Activated CD8-positive, alpha-beta memory T cell treated with anti-CD3 and anti-CD28 coated beads, Interleukin-2, amount 10 ng/mL, durations not matched to agents 7 days and 5 days (primary cell): ENCODE data around the gene APP. TPM values are rescaled to one million over a fixed set of nuclear protein-coding genes. Genes with fewer than 3 reads are reported as not detected.

ENCODE experiments used
- ATAC-seq: fragments of 150-1000 bp; cut with Tn5 transposase; one replicate; pipeline ENCODE4 v1.10.0; 2021; ENCODE audit warnings: moderate library complexity
- CTCF ChIA-PET: fragments of 350-600 bp; sonication (Branson Sonifier 250); formaldehyde crosslinking; loops from one replicate; lab custom pipeline; 2021; ENCODE audit warnings: antibody characterized with exemption; lab: Charles Lee
- DNase-seq: peaks from one replicate; pipeline ENCODE4 v3.0.0-alpha.2; 2020
- H3K27ac Mint-ChIP-seq: one replicate; pipeline ENCODE4 v1.8.0; 2021; ENCODE audit warnings: mild to moderate bottlenecking, mixed read lengths
- H3K27me3 Mint-ChIP-seq: one replicate; pipeline ENCODE4 v1.8.0; 2021; ENCODE audit warnings: mixed read lengths
- H3K36me3 Mint-ChIP-seq: one replicate; pipeline ENCODE4 v1.8.0; 2021; ENCODE audit warnings: mild to moderate bottlenecking, mixed read lengths
- H3K4me1 Mint-ChIP-seq: one replicate; pipeline ENCODE4 v1.8.0; 2021; ENCODE audit warnings: mixed read lengths
- H3K4me3 Mint-ChIP-seq: one replicate; pipeline ENCODE4 v1.8.0; 2021; ENCODE audit warnings: mild to moderate bottlenecking, moderate library complexity, mixed read lengths
- H3K9me3 Mint-ChIP-seq: one replicate; pipeline ENCODE4 v1.8.0; 2022; ENCODE audit warnings: low read depth, mixed read lengths
- total RNA-seq, 2 experiments: library from RNA; stranded (reverse); gene quantifications; one replicate each; pipeline ENCODE4 v1.2.3, GENCODE V29; 2021

The APP gene
- total RNA-seq, 2 experiments from 2014 or later: 11.2 to 25.1 TPM

GRCh38 chr21:26116456-26117011 lies 54.0 kb downstream of the APP start:
- H3K27me3 Mint-ChIP-seq: no peaks in the 10 kb centered on the region
- ATAC-seq (no peak), DNase-seq (no peak)
- no peaks in the 10 kb centered on the region for H3K36me3 Mint-ChIP-seq
- no peak overlapping the region for H3K4me3 Mint-ChIP-seq
- CTCF ChIA-PET: no interaction called here
- H3K27ac Mint-ChIP-seq: no peak overlapping the region
- H3K4me1 Mint-ChIP-seq: no peaks in the 10 kb centered on the region
- no peaks in the 10 kb centered on the region for H3K9me3 Mint-ChIP-seq

DNA sequence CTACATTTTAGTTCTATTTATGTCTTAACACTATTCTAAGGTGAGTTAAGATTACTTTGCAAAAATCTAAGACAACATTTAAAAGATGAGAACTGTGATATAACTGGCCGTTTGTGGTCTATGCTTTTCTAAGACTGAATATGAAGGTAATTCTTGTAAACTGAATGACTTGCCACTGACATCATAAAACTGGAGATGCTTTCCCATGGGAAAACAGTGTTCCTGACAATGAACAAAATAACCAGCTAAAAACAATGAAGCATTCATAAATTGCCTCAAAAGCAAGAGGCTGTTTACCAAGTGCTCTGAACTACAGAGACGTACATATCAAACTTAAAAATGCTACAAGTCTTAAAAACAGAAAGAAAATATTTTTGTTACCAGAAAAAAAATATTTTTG lies 54.7 kb downstream of the APP start:
- no peaks in the 10 kb centered on the region for H3K27me3 Mint-ChIP-seq
- H3K9me3 Mint-ChIP-seq: no peaks in the 10 kb centered on the region
- DNase-seq (no peak), ATAC-seq (no peak)
- H3K36me3 Mint-ChIP-seq: no peaks in the 10 kb centered on the region
- H3K27ac Mint-ChIP-seq: no peak overlapping the region
- no peaks in the 10 kb centered on the region for H3K4me1 Mint-ChIP-seq
- H3K4me3 Mint-ChIP-seq: no peak overlapping the region
- CTCF ChIA-PET: no interaction called here

DNA sequence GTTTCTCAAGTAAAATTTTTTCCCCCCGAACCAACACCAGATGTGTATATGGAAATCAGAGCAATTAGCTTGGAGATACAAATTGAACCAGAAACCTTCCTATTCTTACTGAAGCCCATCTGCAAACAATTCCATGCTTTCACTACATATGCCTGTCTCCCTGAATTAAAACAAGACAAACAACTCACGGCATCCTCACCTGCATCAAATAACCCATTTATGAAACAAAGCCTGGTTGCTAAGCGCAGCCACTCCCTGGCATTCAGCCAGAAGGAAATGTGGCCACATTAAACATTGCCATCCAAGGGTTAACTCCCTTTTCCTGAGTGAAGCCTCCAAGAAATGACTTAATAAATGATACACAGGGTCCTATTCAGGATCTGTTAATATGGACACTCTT lies 55.3 kb downstream of the APP start:
- DNase-seq (no peak), ATAC-seq (no peak)
- Mint-ChIP-seq H3K27ac (no peak overlapping the region), H3K4me3 (no peak overlapping the region), H3K36me3 (no peaks in the 10 kb centered on the region), H3K9me3 (no peaks in the 10 kb centered on the region), H3K27me3 (no peaks in the 10 kb centered on the region), H3K4me1 (no peaks in the 10 kb centered on the region)
- CTCF ChIA-PET: no interaction called here

- Mint-ChIP-seq H3K4me3 (no peak overlapping the region), H3K27ac (no peak overlapping the region), H3K9me3 (no peaks in the 10 kb centered on the region), H3K4me1 (no peaks in the 10 kb centered on the region), H3K27me3 (no peaks in the 10 kb centered on the region), H3K36me3 (no peaks in the 10 kb centered on the region)
- DNase-seq: no peak
- ATAC-seq: no peak
- CTCF ChIA-PET: no interaction called here
Measured at GRCh38 chr21:26112975-26113374, 57.6 kb downstream of the APP start.

DNA sequence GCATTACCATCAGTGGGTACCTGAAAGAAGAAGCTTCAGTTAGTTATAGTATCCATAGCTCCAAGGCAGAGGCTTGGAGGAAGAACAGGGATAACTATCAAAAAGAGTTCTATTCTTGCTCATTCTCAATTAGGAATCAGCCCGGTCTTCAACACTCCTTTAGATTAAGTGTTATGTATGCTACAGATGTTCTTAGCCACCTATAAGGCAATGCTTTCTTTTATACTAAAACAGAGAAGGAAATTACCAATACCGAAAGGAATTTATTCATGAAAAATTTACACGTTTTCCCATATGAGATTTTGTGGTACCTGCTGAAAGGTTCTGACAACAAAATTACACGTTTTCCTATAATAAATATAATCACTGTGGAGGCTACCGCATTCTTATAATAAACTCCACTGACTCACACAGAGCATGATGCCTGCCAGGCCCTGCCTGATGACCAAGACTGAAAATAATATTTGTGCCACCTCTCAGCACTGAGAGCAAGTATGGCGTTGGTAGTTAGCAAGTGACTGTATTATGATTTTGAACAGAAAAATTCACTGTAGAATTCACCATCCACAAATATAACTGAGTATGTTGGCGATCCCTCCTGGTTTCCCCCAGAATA lies 58.3 kb downstream of the APP start:
- DNase-seq (no peak), ATAC-seq (no peak)
- CTCF ChIA-PET: no interaction called here
- Mint-ChIP-seq H3K9me3 (no peaks in the 10 kb centered on the region), H3K36me3 (no peaks in the 10 kb centered on the region), H3K27me3 (no peaks in the 10 kb centered on the region), H3K4me3 (no peak overlapping the region), H3K27ac (no peak overlapping the region), H3K4me1 (no peaks in the 10 kb centered on the region)

GRCh38 chr21:26110715-26111114 lies 59.9 kb downstream of the APP start:
- H3K4me3 Mint-ChIP-seq: no peak overlapping the region
- H3K27ac Mint-ChIP-seq: no peak overlapping the region
- no peaks in the 10 kb centered on the region for H3K27me3 Mint-ChIP-seq
- H3K36me3 Mint-ChIP-seq: no peaks in the 10 kb centered on the region
- no peak for DNase-seq
- H3K9me3 Mint-ChIP-seq: no peaks in the 10 kb centered on the region
- H3K4me1 Mint-ChIP-seq: no peaks in the 10 kb centered on the region
- no peak for ATAC-seq
- CTCF ChIA-PET: interaction anchor here (0.6 kb wide), 1 partner anchor 12 kb away, joined by 3 read pairs; no protein-coding TSS in a partner anchor

- no peaks in the 10 kb centered on the region for H3K36me3 Mint-ChIP-seq
- ATAC-seq: no peak
- DNase-seq: no peak
- H3K27ac Mint-ChIP-seq: no peak overlapping the region
- no peaks in the 10 kb centered on the region for H3K27me3 Mint-ChIP-seq
- no peaks in the 10 kb centered on the region for H3K4me1 Mint-ChIP-seq
- no peak overlapping the region for H3K4me3 Mint-ChIP-seq
- CTCF ChIA-PET: no interaction called here
- no peaks in the 10 kb centered on the region for H3K9me3 Mint-ChIP-seq
Measured at GRCh38 chr21:26107429-26107828, 63.1 kb downstream of the APP start.

GRCh38 chr21:26106562-26106961 lies 64.0 kb downstream of the APP start:
- no peak overlapping the region for H3K27ac Mint-ChIP-seq
- no peak for ATAC-seq
- H3K4me1 Mint-ChIP-seq: no peaks in the 10 kb centered on the region
- H3K4me3 Mint-ChIP-seq: no peak overlapping the region
- H3K9me3 Mint-ChIP-seq: no peaks in the 10 kb centered on the region
- no peak for DNase-seq
- no peaks in the 10 kb centered on the region for H3K36me3 Mint-ChIP-seq
- H3K27me3 Mint-ChIP-seq: no peaks in the 10 kb centered on the region
- CTCF ChIA-PET: no interaction called here

DNA sequence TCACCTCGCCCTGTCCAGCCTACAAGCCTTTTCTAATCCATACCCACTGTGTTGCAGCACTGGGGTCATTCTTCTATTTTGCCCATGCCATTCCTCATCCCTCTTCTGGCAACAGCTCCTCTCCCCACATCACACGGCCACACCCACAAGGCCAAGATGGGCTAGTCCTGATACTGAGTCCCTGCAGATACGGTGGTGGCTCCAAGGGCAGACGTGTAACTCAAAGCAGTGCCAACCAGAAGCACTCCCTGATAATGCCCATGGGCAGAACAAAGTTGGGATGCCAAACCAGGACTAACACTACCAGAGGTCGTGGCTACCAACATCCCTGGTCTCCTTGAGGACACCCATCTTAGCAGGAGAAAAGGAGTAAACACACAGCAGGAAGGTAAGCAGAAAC lies 64.8 kb downstream of the APP start:
- no peaks in the 10 kb centered on the region for H3K4me1 Mint-ChIP-seq
- no peak overlapping the region for H3K4me3 Mint-ChIP-seq
- DNase-seq (no peak), ATAC-seq (no peak)
- CTCF ChIA-PET: no interaction called here
- H3K36me3 Mint-ChIP-seq: no peaks in the 10 kb centered on the region
- H3K27me3 Mint-ChIP-seq: no peaks in the 10 kb centered on the region
- H3K9me3 Mint-ChIP-seq: no peaks in the 10 kb centered on the region
- H3K27ac Mint-ChIP-seq: no peak overlapping the region

DNA sequence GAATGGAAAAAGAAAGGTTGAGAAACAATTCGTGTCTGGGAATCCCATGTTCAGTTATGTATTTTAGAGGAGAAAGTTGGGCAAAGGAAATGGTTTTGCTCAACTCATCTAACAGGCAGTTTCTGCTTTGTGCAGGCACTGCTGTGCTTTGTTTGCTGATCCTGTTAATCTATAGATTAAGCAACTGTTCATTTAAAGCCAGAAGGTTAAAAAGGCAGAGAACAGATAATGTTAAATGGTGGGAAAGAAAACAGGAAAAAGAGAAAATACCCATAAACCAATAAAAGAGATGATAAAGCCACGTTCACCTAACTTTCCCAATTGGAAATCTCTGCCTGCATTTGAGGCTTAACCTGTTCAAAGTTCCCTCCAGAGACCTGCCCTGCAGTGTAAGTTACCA lies 70.0 kb downstream of the APP start:
- CTCF ChIA-PET: no interaction called here

DNA sequence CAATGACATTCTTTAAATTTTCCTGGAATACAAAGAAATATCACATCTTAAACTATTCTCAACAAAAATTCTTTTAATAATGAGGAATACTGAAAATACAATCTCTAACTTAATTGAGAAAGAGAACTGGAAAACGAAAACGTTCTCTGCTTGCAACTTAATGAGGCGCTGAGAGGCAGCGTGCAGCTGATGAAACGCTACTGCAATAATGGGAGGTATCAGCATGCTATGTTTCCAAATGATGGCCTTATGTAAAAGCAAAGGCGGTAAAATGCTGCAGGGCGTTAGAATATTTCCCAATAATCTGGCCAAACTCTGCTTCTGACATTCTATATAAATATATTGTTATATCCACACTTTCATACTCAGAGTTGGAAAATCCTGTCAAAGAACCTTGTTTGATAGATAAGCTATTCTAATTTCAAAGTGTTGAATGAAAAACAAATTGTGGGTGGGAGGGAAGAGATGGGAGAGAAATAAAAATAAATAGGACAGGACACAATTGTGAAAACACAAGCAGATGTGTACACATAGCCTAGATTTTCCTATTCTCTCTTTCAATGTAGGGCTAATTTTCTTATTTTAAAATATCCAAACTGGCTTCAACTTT lies 70.9 kb downstream of the APP start:
- CTCF ChIA-PET: no interaction called here
- no peak for ATAC-seq
- DNase-seq: no peak
- Mint-ChIP-seq H3K36me3 (no peaks in the 10 kb centered on the region), H3K27me3 (no peaks in the 10 kb centered on the region), H3K27ac (no peak overlapping the region), H3K4me3 (no peak overlapping the region), H3K4me1 (no peaks in the 10 kb centered on the region), H3K9me3 (no peaks in the 10 kb centered on the region)

More for the DNA sequence above, 70.0 kb downstream of the APP start:
- ATAC-seq (no peak), DNase-seq (no peak)
- H3K4me3 Mint-ChIP-seq: no peak overlapping the region
- H3K27me3 Mint-ChIP-seq: no peaks in the 10 kb centered on the region
- no peaks in the 10 kb centered on the region for H3K4me1 Mint-ChIP-seq
- H3K36me3 Mint-ChIP-seq: no peaks in the 10 kb centered on the region
- H3K27ac Mint-ChIP-seq: no peak overlapping the region
- no peaks in the 10 kb centered on the region for H3K9me3 Mint-ChIP-seq

- H3K36me3 Mint-ChIP-seq: no peaks in the 10 kb centered on the region
Measured at GRCh38 chr21:26098772-26099397, 71.7 kb downstream of the APP start.

DNA sequence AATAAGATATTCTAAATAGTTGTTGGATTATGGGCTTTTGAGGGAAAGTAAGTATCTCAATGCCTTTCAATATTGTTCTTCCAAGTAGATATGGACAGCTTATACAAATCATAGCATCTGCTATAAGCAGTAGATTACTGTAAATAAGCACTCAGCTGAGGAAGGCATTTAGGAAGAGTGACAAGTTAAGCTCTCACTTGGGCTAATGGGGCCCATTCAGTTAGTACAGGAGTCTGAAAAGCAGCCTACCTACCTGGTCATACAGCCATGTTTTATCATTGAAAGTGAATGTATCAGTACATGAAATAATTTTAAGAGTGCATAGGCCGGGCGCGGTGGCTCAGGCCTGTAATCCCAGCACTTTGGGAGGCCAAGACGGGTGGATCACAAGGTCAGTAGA lies 73.1 kb downstream of the APP start:
- H3K27me3 Mint-ChIP-seq: no peaks in the 10 kb centered on the region
- CTCF ChIA-PET: no interaction called here
- H3K4me3 Mint-ChIP-seq: no peak overlapping the region
- no peaks in the 10 kb centered on the region for H3K9me3 Mint-ChIP-seq
- no peaks in the 10 kb centered on the region for H3K36me3 Mint-ChIP-seq
- H3K4me1 Mint-ChIP-seq: no peaks in the 10 kb centered on the region
- H3K27ac Mint-ChIP-seq: no peak overlapping the region
- DNase-seq (no peak), ATAC-seq (no peak)

More at GRCh38 chr21:26098772-26099397, 71.7 kb downstream of the APP start:
- no peak overlapping the region for H3K27ac Mint-ChIP-seq
- no peaks in the 10 kb centered on the region for H3K27me3 Mint-ChIP-seq
- ATAC-seq: no peak
- DNase-seq: no peak
- CTCF ChIA-PET: no interaction called here
- no peak overlapping the region for H3K4me3 Mint-ChIP-seq
- H3K4me1 Mint-ChIP-seq: no peaks in the 10 kb centered on the region
- no peaks in the 10 kb centered on the region for H3K9me3 Mint-ChIP-seq
